NCI-H748 treated with DMSO at 0.1 percent for 48 hours (cell line): ENCODE results near the gene LIPF.

Experiments
- DNase-seq: peaks from one replicate; lab custom pipeline; 2025; lab: John Stamatoyannopoulos, UW

Gene LIPF

GRCh38 chr10:88676283-88677060 is 12.2 kb downstream of the LIPF start:
- no peak for DNase-seq

DNA sequence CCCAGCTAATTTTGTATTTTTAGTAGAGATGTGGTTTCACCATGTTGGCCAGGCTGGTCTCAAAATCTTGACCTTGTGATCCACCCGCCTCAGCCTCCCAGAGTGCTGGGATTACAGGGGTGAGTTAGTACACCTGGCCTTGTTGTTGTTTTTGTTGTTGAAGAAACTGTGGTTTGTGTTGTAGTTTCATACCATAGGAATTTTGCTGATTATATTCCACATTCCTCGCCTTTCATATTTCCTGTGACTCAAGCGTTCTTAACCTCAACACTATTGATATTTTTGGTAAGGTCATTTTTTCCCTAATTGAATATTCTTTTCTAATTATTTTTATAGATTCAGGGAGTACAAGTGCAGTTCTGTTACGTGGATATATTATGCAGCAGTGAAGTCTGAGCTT is 16.7 kb downstream of the LIPF start:
- DNase-seq: no peak

GRCh38 chr10:88682491-88682890 is 18.2 kb downstream of the LIPF start:
- DNase-seq: no peak

DNA sequence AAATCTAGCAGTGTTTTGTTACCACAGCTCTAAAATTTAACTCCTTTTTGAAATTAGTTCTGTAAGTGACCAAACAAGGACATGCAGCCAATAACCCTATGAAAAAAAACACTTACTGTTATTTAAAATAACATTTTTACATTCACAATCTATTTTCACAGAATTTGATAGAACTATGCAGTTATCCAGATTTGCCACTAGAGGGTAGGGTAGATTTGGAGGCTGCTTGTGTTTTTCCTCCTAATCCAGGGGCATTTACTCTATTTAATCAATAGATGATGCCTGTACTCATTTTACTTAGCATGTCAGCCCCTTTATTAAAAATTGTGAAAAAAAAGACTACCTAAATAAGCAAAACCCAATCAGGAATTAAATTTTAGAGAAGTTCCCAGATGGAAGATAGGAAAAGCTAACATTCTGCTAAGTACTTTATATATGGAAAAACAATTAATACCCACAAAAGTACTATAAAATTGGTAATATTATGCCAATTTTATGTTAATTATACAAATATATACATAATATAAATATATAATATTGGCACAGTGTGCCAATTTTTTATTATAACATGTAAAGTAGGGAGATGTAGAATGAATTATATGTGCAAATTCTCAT is 23.7 kb downstream of the LIPF start:
- peak; percentile 17 for DNase-seq

GRCh38 chr10:88689366-88689765 is 25.1 kb downstream of the LIPF start:
- DNase-seq: no peak

DNA sequence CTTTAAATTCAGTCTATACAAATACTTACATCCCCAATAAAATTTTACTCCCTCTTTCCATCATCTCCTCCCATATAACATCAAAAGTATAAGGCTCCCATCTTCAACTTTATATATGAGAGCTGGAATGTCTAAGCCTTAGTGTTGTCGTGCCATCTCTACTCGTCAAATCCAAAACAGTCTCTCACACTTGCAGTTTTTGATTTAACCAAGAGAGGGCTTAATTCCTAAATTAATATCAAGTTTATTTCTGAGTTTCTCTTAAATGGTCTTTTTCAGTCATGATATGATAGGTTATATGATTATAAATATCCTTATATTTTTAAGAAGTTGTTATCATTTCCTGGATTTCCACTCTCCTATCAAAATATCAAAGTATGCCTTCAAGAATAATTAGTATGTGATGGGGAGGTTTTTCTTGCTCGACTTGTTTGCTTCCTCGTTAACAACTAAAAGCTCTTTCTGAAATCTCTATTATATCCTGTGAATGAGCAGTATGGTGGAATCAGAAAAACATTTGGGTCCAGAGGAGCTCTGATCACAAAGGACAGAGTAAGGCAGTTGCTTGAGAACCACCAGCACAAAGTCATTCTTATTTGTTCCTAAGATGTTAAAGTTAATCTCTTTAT is 29.3 kb downstream of the LIPF start:
- no peak for DNase-seq

DNA sequence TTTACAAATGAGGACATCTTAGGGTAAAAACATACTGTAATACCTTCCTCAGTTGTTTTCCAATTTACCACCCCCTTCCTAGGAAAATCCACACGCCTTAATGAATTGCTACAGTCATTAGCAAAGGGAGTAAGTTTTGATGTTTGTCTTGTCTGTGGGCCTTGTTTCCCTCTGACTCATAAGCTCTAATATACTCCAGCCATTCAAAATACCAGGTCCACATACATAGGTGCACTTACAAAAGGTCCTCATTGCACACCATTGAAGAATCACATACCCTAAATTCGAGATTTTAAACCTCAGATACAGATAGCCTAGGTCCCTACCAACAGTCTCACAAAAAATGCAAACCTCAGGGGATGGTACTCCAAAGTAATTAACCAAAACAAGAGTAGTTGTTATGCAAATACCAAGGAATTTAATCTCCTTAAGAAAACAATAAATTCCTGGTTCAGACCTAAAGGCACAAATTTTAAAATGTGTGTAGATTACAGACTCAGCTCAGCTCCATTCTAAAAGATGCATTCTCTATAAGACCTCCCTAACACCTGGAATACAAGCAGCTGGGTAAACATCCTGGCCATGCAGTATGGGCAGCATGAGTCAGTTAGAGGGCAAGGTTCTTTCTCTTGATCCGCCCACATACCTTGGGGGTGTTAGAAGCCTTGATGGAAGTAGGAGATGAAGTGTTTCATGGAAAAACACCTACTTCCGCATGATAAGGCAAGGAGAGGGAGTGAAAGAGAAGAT is 38.8 kb downstream of the LIPF start:
- DNase-seq: peak; percentile 66

DNA sequence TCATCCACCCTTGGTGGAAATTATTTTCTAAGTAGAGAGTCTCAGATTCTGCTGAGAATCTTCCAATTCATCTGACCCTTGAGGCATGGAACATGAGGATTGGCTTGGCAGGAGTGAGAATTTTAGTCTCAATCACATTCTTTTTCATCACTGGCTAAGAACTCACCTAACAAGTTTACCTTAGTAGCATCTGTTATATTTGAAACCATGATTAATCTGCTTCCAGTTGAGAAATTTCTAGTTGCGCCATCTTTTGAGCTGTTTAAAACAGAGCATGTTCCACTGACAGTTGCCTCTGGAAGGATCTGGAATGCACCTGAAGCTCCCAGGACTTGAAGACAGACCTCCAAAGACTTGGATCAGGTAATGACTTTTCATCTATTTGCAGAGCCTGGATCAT is 41.7 kb downstream of the LIPF start, which contains the start of gene LIPK:
Gene LIPK (plus strand): TSS at position 292 of the 400 bp plus-strand sequence. CDS start 18,295 bp downstream, outside the sequence.
- DNase-seq: no peak

GRCh38 chr10:88707429-88708155 is 43.4 kb downstream of the LIPF start:
- DNase-seq: no peak

DNA sequence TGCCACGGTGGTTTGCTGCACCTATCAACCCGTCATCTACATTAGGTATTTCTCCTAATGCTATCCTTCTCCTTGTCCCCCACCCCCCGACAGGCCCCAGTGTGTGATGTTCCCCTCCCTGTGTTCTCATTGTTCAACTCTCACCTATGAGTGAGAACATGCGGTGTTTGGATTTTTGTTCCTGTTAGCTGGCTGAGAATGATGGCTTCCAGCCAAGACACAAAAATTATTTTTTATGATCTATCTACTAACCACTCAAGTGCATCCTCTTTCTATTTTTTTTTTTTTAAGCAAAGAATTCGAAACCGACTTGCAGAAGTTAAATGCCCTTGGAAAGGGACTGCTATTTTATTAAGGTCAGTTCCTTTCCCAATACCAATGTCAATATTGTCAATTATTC is 45.1 kb downstream of the LIPF start:
- DNase-seq: peak; percentile 3

GRCh38 chr10:88715517-88715916 is 51.3 kb downstream of the LIPF start:
- no peak for DNase-seq

GRCh38 chr10:88721392-88721791 is 57.1 kb downstream of the LIPF start:
- DNase-seq: no peak

- DNase-seq: no peak
Observed at GRCh38 chr10:88725798-88726197, 61.6 kb downstream of the LIPF start.

DNA sequence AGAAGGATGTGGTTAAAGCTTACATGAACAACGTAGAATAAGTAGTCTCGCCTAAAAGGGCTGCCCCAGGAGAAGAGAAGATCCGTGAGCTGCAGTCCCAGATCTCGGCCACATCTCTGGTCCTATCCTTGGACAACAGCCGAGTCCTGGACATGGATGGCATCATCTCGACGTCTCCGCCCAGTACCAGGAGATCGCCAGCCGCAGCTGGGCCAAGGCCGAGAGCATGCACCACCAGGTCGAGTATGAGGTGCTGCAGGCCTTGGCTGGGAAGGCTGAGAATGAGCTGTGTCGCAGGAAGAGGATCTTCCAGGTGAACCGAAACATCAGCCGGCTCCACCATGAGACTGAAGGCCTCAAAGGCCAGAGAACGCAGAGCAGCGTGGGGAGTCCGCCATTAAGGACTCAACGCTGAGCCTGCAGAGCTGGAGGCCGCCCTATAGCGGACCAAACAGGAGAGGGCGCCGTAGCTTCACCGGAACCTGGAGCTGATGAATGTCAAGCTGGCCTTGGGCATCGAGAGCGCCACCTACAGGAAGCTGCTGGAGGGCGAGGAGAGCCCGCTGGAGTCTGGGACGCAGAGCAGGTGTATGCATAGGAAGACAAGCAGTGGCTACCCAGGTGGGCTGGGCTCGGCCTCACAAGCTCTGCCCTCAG is 64.0 kb downstream of the LIPF start:
- no peak for DNase-seq
